Measurements from ENCODE around the gene GARIN5A. TPM values are rescaled to one million over a fixed set of nuclear protein-coding genes. Genes with fewer than 3 reads are reported as not detected.

Gene GARIN5A
- total RNA-seq, 1 experiment from 2014 or later: 6.2 TPM

DNA sequence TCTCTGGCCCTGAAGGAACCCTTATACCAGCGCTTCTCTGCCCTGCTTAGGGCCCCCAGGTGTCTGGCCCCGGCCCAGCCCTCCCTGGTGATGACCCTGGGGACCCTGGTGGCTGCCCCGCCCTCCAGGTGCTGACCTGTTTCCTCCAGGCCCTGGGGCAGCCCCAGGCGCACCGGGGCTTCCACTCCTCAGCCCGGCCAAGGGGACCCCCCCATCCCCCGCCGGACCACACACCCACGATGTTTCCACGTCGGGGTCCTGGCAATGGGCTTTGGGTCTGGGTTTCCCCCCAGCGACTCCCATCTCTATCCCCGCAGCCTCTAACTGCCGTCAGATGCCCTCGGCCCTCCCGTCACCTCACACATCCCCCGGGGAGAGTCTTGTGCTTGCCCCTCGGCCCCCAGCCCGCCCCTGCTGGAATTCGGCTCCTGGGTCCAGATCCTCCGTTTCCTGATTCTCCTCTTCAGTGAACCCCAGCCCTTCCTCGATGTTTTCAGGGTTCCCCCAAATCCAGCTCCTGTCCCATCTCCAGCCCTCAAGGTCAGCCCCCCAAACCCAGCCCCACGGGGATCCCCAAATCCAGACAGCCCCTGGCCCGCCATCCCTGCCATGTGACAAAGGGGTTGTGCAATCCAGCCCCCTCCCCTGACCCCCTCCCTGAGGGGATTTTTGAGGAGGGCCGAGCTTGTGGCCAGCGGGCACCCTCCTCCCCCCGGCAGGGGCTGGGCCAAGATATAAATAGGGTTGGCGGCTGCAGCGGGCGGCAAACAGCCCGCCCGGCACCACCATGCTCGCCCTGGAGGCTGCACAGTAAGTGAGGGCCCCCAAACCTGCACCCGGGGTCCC, 58.2 kb downstream of the GARIN5A start, which contains the start of gene SPIB:
Gene SPIB (plus strand): TSS at position 763 of the 846 bp plus-strand sequence. CDS start 25 bp downstream, at position 788.
- H3K27ac ChIP-seq (ENCODE audit: low read length): no peak within 1 kb of the TSS
- H3K9me3 ChIP-seq (ENCODE audit: low read length): no peaks in the 10 kb centered on the region
- no TSS peak for BruUV-seq (replicated peaks)
- no peak for DNase-seq
- H3K4me1 ChIP-seq (ENCODE audit: insufficient read depth, low read length): no peaks in the 10 kb centered on the region; the same call in 1 of the 2 replicates
- no peaks in the 10 kb centered on the region for H3K79me2 ChIP-seq (ENCODE audit: low read length)
- no peak for ATAC-seq
- ChIA-PET POLR2A (ENCODE audit: unreplicated experiment) (interaction anchor here (0.7 kb wide), 1 partner anchor 9 kb away, joined by 6 read pairs; no protein-coding TSS in a partner anchor), CTCF (no interaction called here)
- no peaks in the 10 kb centered on the region for H3F3A ChIP-seq (ENCODE audit: low read length, unreplicated experiment)
- no peak within 1 kb of the TSS for H2AFZ ChIP-seq (ENCODE audit: low read length)
- TF ChIP-seq EZH2 (IDR thresholded peaks at IDR 0.05; ENCODE audit: low read length, unreplicated experiment): no peak
- TF ChIP-seq, protein P1, sequence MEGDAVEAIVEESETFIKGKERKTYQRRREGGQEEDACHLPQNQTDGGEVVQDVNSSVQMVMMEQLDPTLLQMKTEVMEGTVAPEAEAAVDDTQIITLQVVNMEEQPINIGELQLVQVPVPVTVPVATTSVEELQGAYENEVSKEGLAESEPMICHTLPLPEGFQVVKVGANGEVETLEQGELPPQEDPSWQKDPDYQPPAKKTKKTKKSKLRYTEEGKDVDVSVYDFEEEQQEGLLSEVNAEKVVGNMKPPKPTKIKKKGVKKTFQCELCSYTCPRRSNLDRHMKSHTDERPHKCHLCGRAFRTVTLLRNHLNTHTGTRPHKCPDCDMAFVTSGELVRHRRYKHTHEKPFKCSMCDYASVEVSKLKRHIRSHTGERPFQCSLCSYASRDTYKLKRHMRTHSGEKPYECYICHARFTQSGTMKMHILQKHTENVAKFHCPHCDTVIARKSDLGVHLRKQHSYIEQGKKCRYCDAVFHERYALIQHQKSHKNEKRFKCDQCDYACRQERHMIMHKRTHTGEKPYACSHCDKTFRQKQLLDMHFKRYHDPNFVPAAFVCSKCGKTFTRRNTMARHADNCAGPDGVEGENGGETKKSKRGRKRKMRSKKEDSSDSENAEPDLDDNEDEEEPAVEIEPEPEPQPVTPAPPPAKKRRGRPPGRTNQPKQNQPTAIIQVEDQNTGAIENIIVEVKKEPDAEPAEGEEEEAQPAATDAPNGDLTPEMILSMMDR (conservative IDR thresholded peaks at IDR 0.05; ENCODE audit: low read depth, low read length): no peak
- TF ChIP-seq EZH2phosphoT487 (IDR thresholded peaks at IDR 0.05; ENCODE audit: borderline replicate concordance, low read length): no peak
- no peaks in the 10 kb centered on the region for H3K9me2 ChIP-seq (replicated peaks; ENCODE audit: low read length)
- intact Hi-C loops (cut with micrococcal nuclease): no loop called here
- H3K27me3 ChIP-seq (ENCODE audit: low read length): peaks cover 26% of the 10 kb centered on the region
- no peak within 1 kb of the TSS for H3K4me2 ChIP-seq (ENCODE audit: low read length)
- H3K9ac ChIP-seq (ENCODE audit: low read length): no peak within 1 kb of the TSS
- no peak within 1 kb of the TSS for H3K4me3 ChIP-seq (ENCODE audit: low read length)
- H4K20me1 ChIP-seq (ENCODE audit: low read length): no peaks in the 10 kb centered on the region
- peaks cover 6% of the 10 kb centered on the region; the same call in 1 of the 2 replicates for H3K36me3 ChIP-seq (ENCODE audit: low read depth, low read length)

DNA sequence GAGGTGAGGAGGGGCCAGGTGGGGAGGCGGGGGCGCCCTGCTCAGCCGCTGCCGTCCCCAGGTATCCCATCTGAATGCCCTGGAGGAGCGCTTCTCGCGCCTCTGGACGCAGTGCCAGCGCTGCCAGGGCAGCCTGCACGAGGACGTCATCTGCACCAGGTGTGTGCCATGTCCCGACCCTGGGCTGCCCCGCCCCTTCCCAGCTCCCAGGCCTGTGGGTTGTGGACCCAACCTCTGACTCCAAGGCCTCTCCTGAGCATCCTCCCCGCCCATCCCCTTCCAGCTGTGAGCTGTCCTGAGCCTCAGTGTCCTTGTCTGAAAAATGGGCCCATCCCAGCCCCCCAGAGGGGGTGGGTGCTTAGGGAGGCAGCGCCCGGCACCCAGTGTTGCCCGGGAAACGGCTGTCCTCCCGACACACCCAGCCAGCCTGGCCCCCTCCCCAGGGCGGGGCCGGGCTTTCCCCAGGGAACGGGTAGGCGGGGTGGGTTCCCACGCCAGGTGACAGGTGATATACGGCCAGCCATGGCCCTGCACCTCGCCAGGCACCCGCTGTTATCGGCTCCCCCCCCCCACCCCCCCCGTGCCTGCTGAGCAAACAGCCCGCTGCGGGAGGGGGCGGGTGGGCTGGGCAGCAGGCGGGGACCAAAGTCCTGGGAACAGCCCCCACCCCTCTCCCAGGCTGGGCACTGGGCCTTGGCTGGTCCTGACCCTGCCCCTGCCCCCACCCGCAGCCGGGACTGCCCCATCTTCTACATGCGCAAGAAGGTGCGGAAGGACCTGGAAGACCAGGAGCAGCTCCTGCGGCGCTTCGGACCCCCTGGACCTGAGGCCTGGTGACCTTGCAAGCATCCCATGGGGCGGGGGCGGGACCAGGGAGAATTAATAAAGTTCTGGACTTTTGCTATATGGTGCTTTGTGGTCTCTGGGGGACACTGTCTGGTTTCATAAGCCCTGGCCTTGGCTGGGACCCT, 59.3 kb downstream of the GARIN5A start:
- POLR2A ChIA-PET (ENCODE audit: unreplicated experiment): no interaction called here

More for the DNA sequence above, 59.3 kb downstream of the GARIN5A start:
- Histone ChIP-seq H2AFZ (ENCODE audit: low read length) (no peak overlapping the region), H3F3A (ENCODE audit: low read length, unreplicated experiment) (no peaks in the 10 kb centered on the region), H3K4me3 (ENCODE audit: low read length) (no peak overlapping the region), H4K20me1 (ENCODE audit: low read length) (no peaks in the 10 kb centered on the region), H3K27me3 (ENCODE audit: low read length) (peaks cover 26% of the 10 kb centered on the region), H3K4me2 (ENCODE audit: low read length) (no peak overlapping the region), H3K4me1 (ENCODE audit: insufficient read depth, low read length) (no peaks in the 10 kb centered on the region; the same call in 1 of the 2 replicates), H3K79me2 (ENCODE audit: low read length) (no peaks in the 10 kb centered on the region), H3K9me3 (ENCODE audit: low read length) (no peaks in the 10 kb centered on the region), H3K9ac (ENCODE audit: low read length) (no peak overlapping the region), H3K27ac (ENCODE audit: low read length) (no peak overlapping the region), H3K36me3 (ENCODE audit: low read depth, low read length) (peaks cover 17% of the 10 kb centered on the region), H3K9me2 (replicated peaks; ENCODE audit: low read length) (no peaks in the 10 kb centered on the region)
- ATAC-seq (peak; percentile 35), DNase-seq (peak; percentile 27)
- CTCF ChIA-PET: no interaction called here
- intact Hi-C loops (cut with micrococcal nuclease): no loop called here
- BruUV-seq (replicated peaks): no TSS peak
- no peak for TF ChIP-seq EZH2 (IDR thresholded peaks at IDR 0.05; ENCODE audit: low read length, unreplicated experiment)
- TF ChIP-seq, protein P1 (conservative IDR thresholded peaks at IDR 0.05; ENCODE audit: low read depth, low read length): no peak
- TF ChIP-seq EZH2phosphoT487 (IDR thresholded peaks at IDR 0.05; ENCODE audit: borderline replicate concordance, low read length): no peak

Other genes with a start within 250 kb of the GARIN5A start
- gene KCNC3, start 147.5 kb downstream of the GARIN5A start, total RNA-seq (2014; rRNA removed): 3.1 and 3.6 TPM in 2 replicates
- gene NAPSA, start 111.2 kb downstream of the GARIN5A start, total RNA-seq (2014; rRNA removed): 1.2 and 3.0 TPM in 2 replicates
- gene NR1H2, start 100.4 kb downstream of the GARIN5A start, total RNA-seq (2014; rRNA removed): 130 and 152 TPM in 2 replicates
- 165 and 210 TPM in 2 replicates for gene POLD1, start 92.5 kb downstream of the GARIN5A start, total RNA-seq (2014; rRNA removed)
- not detected in 2 replicates for gene SPIB, start 57.9 kb downstream of the GARIN5A start, total RNA-seq (2014; rRNA removed)
- not detected in 2 replicates for gene MYBPC2, start 44.0 kb downstream of the GARIN5A start, total RNA-seq (2014; rRNA removed)
- 228 and 286 TPM in 2 replicates for gene EMC10, start 341 bp downstream of the GARIN5A start, total RNA-seq (2014; rRNA removed)
- gene JOSD2, start 34.3 kb upstream of the GARIN5A start, total RNA-seq (2014; rRNA removed): 60.8 and 71.5 TPM in 2 replicates
- gene ASPDH, start 37.1 kb upstream of the GARIN5A start, total RNA-seq (2014; rRNA removed): not detected in 2 replicates
- 0.26 and 0.52 TPM in 2 replicates for gene LRRC4B, start 91.6 kb upstream of the GARIN5A start, total RNA-seq (2014; rRNA removed)
- 0.12 and 0.18 TPM in 2 replicates for gene SYT3, start 163.0 kb upstream of the GARIN5A start, total RNA-seq (2014; rRNA removed)
- gene C19orf81, start 172.6 kb upstream of the GARIN5A start, total RNA-seq (2014; rRNA removed): 5.7 and 20.0 TPM in 2 replicates
- gene SHANK1, start 243.0 kb upstream of the GARIN5A start, total RNA-seq (2014; rRNA removed): 0.12 and 0.47 TPM in 2 replicates
- gene CLEC11A, start 246.5 kb upstream of the GARIN5A start, total RNA-seq (2014; rRNA removed): 2.3 and 2.4 TPM in 2 replicates